Natural killer cell treated with Interleukin-12 subunit alpha and Interleukin-12 subunit beta and Interleukin-15 and Interleukin-18, amount 100 ng/mL, for 72 hours (primary cell): ENCODE measurements around the gene FAM24B. TPM values are rescaled to one million over a fixed set of nuclear protein-coding genes. Genes with fewer than 3 reads are reported as not detected.
A peak's percentile ranks its signal among the peaks of the same experiment; 100 is the strongest.
"Not testable (repeated sequence)": the region's sequence is repeated elsewhere in the genome, so short reads cannot be mapped to it uniquely, and the experiment has no call there.

Experiments
- ATAC-seq, 2 donors: fragments of 150-1000 bp; cut with Tn5 transposase in 1 of 2; sonication (Bioruptor Pico), chemical (Tn5 transposase) in 1 of 2; 2 replicates each; pipeline ENCODE4 v1.10.0; 2021
- DNase-seq: peaks from one replicate; pipeline ENCODE4 v3.0.0; 2022; ENCODE audit warnings: low spot score
- H3K27ac Mint-ChIP-seq, 2 donors: 1 replicate in 1 of 2; 2 replicates in 1 of 2; pipeline ENCODE4 v1.8.0; 2022; ENCODE audit warnings: mixed read lengths in 2 of 2, mild to moderate bottlenecking in 1 of 2, moderate library complexity in 1 of 2
- H3K27me3 Mint-ChIP-seq, 2 donors: 1 replicate in 1 of 2; 2 replicates in 1 of 2; pipeline ENCODE4 v1.8.0; 2022; ENCODE audit warnings: mixed read lengths in 2 of 2
- H3K36me3 Mint-ChIP-seq: one replicate; pipeline ENCODE4 v1.8.0; 2022; ENCODE audit warnings: mixed read lengths
- H3K4me1 Mint-ChIP-seq, 2 donors: 1 replicate in 1 of 2; 2 replicates in 1 of 2; pipeline ENCODE4 v1.8.0; 2022; ENCODE audit warnings: low read depth in 2 of 2, mixed read lengths in 2 of 2, mild to moderate bottlenecking in 1 of 2
- H3K4me3 Mint-ChIP-seq: one replicate; pipeline ENCODE4 v1.8.0; 2022; ENCODE audit warnings: mixed read lengths
- H3K9me3 Mint-ChIP-seq: 2 replicates; pipeline ENCODE4 v1.8.0; 2022; ENCODE audit warnings: mixed read lengths
- total RNA-seq, 2 donors: library from RNA; stranded (reverse); gene quantifications; one replicate each; pipeline ENCODE4 v1.2.3, GENCODE V29; 2022

FAM24B gene
- total RNA-seq, result 10 to 100 TPM in 1 of 2 donors, 1 to 10 TPM in 1; 3.0 to 19.7 TPM

GRCh38 chr10:122879339-122880273 is at the start of gene FAM24B:
Gene FAM24B (minus strand): TSS chr10:122879581. CDS start chr10:122850515, 29,066 bp downstream.
- Mint-ChIP-seq H3K4me3 (peak within 1 kb of the TSS; percentile 92), H3K27ac (peak within 1 kb of the TSS; percentile 90 to 95), H3K9me3 (no peaks in the 10 kb centered on the region), H3K27me3 (no peaks in the 10 kb centered on the region), H3K4me1 (peaks cover 32 to 52% of the 10 kb centered on the region in 2 donors), H3K36me3 (peaks cover 7% of the 10 kb centered on the region)
- DNase-seq (peak; percentile 95), ATAC-seq (peak; percentile 89 to 93)

- Mint-ChIP-seq H3K4me1 (no peaks in the 10 kb centered on the region), H3K4me3 (no peak overlapping the region), H3K9me3 (peaks cover 4% of the 10 kb centered on the region), H3K27ac (no peak overlapping the region), H3K27me3 (peaks cover 0 to 17% of the 10 kb centered on the region in 2 donors), H3K36me3 (peaks cover 4% of the 10 kb centered on the region)
- ATAC-seq (peak in 1 of 2 donors; percentile 20), DNase-seq (no peak)
Observed at GRCh38 chr10:122915700-122916099, 36.3 kb upstream of the FAM24B start.

- Mint-ChIP-seq H3K27me3 (peaks cover 10 to 20% of the 10 kb centered on the region in 2 donors), H3K9me3 (no peaks in the 10 kb centered on the region), H3K4me1 (no peaks in the 10 kb centered on the region), H3K4me3 (no peak overlapping the region), H3K36me3 (no peaks in the 10 kb centered on the region), H3K27ac (no peak overlapping the region)
- ATAC-seq (peak in 1 of 2 donors; percentile 62), DNase-seq (no peak)
Observed at GRCh38 chr10:122911889-122912484, 32.6 kb upstream of the FAM24B start.

DNA sequence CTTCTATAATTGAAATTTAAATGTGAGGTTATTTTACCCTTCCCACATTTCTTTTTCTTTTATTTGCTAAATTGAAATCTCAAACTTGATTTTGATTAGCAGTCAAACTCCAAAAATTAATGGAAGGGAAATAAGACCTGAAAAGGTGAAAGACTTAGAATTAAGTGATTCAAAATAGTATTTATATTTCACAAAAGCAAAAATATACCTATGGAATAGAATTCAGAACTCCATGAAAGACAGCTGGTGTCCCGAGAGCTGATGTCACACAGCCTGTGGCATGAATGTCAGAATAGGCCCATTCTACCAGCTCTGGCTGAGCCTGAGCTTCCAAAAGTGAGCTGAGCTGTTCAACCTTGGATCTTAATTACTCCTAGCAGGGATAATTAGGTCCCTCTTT is 30.9 kb upstream of the FAM24B start, which contains the start of gene FAM24A:
TSS of gene FAM24A (plus strand) at position 301 of the 400 bp plus-strand sequence. CDS start 1,025 bp downstream, outside the sequence.
- no peak for DNase-seq
- H3K9me3 Mint-ChIP-seq, result no peaks in the 10 kb centered on the region
- ATAC-seq, result no peak
- H3K4me3 Mint-ChIP-seq, result no peak within 1 kb of the TSS
- no peak within 1 kb of the TSS for H3K27ac Mint-ChIP-seq
- H3K36me3 Mint-ChIP-seq, result no peaks in the 10 kb centered on the region
- no peaks in the 10 kb centered on the region for H3K4me1 Mint-ChIP-seq
- H3K27me3 Mint-ChIP-seq, result peaks cover 18% of the 10 kb centered on the region in 2 donors

- H3K4me1 Mint-ChIP-seq, H3K9me3 Mint-ChIP-seq, H3K27ac Mint-ChIP-seq, DNase-seq, ATAC-seq, H3K4me3 Mint-ChIP-seq: not testable (repeated sequence)
- peaks cover 27 to 60% of the 10 kb centered on the region in 2 donors for H3K27me3 Mint-ChIP-seq
- H3K36me3 Mint-ChIP-seq, result peaks cover 15% of the 10 kb centered on the region
Observed at GRCh38 chr10:122903861-122904260, 24.5 kb upstream of the FAM24B start.

DNA sequence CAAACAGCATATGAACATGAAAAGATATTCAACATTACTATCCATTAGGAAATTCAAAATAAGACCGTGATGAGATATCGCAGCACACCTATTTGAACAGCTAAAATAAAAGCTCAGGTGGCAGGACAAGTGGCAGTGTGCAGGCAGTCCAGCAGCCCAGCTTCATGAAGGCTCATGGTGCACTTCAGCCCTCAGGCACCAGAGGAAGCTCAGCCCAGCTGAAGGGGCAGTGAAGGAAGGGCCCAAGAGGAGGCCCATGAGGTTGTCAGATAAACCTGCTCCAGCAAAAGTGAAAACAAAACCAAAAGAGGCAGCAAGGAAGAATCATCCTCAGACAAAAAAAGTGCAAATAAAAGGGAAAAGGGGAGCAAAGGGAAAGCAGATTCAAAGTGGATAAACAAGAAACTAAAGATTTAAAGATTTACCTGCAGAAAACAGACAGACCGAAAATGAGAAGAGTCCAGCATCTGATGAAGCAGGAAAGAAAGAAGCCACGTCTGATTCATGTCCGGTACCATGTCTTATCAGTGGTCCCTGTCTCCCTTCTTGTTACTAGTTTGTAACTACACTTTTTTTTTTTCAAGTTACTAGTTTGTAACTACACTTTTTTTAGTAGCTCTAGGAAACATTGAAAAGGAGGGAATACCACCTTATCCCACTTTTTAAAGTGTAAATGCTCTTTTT is 15.0 kb upstream of the FAM24B start:
- H3K36me3 Mint-ChIP-seq, result no peaks in the 10 kb centered on the region
- H3K27me3 Mint-ChIP-seq, result peaks cover 5 to 13% of the 10 kb centered on the region in 2 donors
- DNase-seq (no peak), ATAC-seq (no peak)
- H3K9me3 Mint-ChIP-seq, result no peaks in the 10 kb centered on the region
- H3K4me3 Mint-ChIP-seq, result peak overlapping the region; percentile 26
- H3K4me1 Mint-ChIP-seq, result peaks cover 4 to 5% of the 10 kb centered on the region in 2 donors
- no peak overlapping the region for H3K27ac Mint-ChIP-seq

GRCh38 chr10:122884166-122884565 is 4.8 kb upstream of the FAM24B start:
- no peak for DNase-seq
- H3K27ac Mint-ChIP-seq, result no peak overlapping the region
- H3K36me3 Mint-ChIP-seq, result no peaks in the 10 kb centered on the region
- peaks cover 13% of the 10 kb centered on the region in 2 donors for H3K4me1 Mint-ChIP-seq
- H3K4me3 Mint-ChIP-seq, result no peak overlapping the region
- H3K9me3 Mint-ChIP-seq, result no peaks in the 10 kb centered on the region
- no peak for ATAC-seq
- no peaks in the 10 kb centered on the region for H3K27me3 Mint-ChIP-seq

GRCh38 chr10:122882766-122883165 is 3.4 kb upstream of the FAM24B start:
- no peak overlapping the region for H3K4me3 Mint-ChIP-seq
- peaks cover 26 to 27% of the 10 kb centered on the region in 2 donors for H3K4me1 Mint-ChIP-seq
- ATAC-seq (no peak), DNase-seq (no peak)
- H3K9me3 Mint-ChIP-seq, result no peaks in the 10 kb centered on the region
- H3K36me3 Mint-ChIP-seq, result no peaks in the 10 kb centered on the region
- no peak overlapping the region for H3K27ac Mint-ChIP-seq
- no peaks in the 10 kb centered on the region for H3K27me3 Mint-ChIP-seq

GRCh38 chr10:122878799-122879338 is 512 bp downstream of the FAM24B start:
- H3K36me3 Mint-ChIP-seq, result peaks cover 12% of the 10 kb centered on the region
- H3K27ac Mint-ChIP-seq, result peak overlapping the region; percentile 90 to 95
- DNase-seq (no peak), ATAC-seq (peak; percentile 17 to 61)
- H3K4me3 Mint-ChIP-seq, result peak overlapping the region; percentile 92
- no peaks in the 10 kb centered on the region for H3K9me3 Mint-ChIP-seq
- peaks cover 34 to 59% of the 10 kb centered on the region in 2 donors for H3K4me1 Mint-ChIP-seq
- H3K27me3 Mint-ChIP-seq, result no peaks in the 10 kb centered on the region

GRCh38 chr10:122877264-122877663 is 2.1 kb downstream of the FAM24B start:
- H3K9me3 Mint-ChIP-seq, result no peaks in the 10 kb centered on the region
- no peak for ATAC-seq
- no peaks in the 10 kb centered on the region for H3K27me3 Mint-ChIP-seq
- no peak overlapping the region for H3K27ac Mint-ChIP-seq
- peaks cover 12% of the 10 kb centered on the region for H3K36me3 Mint-ChIP-seq
- no peak for DNase-seq
- peaks cover 34 to 60% of the 10 kb centered on the region in 2 donors for H3K4me1 Mint-ChIP-seq
- H3K4me3 Mint-ChIP-seq, result peak overlapping the region; percentile 92

DNA sequence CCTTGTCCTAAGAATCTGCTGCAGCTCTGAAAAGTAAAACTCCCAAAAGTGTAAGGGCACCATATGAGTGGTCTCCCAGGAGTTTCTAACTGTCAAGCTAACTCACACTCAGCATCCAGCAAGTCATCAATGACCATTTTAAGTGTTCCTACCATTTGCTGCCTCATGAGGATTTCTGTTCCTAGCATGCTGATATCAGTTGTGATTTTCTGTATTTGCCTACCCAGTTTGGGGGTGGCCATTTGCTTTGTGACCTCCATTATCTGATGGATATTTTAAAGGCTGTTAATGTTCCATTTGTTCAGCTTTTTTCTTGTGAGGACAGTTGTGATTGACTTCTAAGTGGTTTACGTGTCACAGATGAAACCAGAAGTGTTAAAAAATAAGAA is 2.9 kb downstream of the FAM24B start:
- Mint-ChIP-seq H3K27me3 (no peaks in the 10 kb centered on the region), H3K4me1 (peaks cover 34 to 60% of the 10 kb centered on the region in 2 donors), H3K27ac (no peak overlapping the region), H3K9me3 (no peaks in the 10 kb centered on the region), H3K36me3 (peaks cover 12% of the 10 kb centered on the region), H3K4me3 (no peak overlapping the region)
- ATAC-seq, result no peak
- no peak for DNase-seq

DNA sequence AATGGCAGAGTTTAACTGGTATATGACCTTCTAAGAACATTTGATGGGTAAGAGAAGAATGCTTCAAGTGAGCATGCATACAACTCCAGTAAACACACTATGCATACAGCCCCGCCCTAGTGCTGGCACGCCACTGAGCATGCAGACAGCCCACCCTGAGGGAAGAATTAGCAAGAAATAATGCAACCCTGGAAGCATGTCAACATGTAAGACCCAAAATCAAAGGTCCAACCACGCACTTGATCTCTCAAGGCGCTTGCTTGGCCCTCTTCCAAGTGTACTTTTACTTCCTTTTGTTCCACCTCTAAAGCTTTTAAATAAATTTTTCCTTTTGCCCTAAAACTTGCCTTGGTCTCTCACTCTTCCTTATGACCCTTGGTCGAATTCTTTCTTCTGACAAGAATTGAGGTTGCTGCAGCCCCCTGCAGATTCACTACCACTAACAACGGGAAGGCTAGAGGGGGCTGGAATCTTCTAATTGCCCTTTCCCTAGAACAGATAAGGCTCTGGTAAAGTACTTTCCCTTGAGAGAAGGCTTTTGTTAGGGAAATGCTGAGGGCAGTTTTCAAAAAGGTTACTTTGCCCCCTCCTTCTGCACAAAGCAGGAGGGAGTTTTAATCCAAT is 3.4 kb downstream of the FAM24B start:
- H3K27me3 Mint-ChIP-seq, result no peaks in the 10 kb centered on the region
- no peak overlapping the region for H3K27ac Mint-ChIP-seq
- peaks cover 12% of the 10 kb centered on the region for H3K36me3 Mint-ChIP-seq
- no peak overlapping the region for H3K4me3 Mint-ChIP-seq
- H3K9me3 Mint-ChIP-seq, result no peaks in the 10 kb centered on the region
- peaks cover 34 to 60% of the 10 kb centered on the region in 2 donors for H3K4me1 Mint-ChIP-seq
- ATAC-seq, result no peak
- DNase-seq, result no peak

GRCh38 chr10:122871947-122872346 is 7.4 kb downstream of the FAM24B start:
- not testable (repeated sequence) for H3K4me3 Mint-ChIP-seq, H3K27ac Mint-ChIP-seq, H3K9me3 Mint-ChIP-seq, ATAC-seq, DNase-seq, H3K27me3 Mint-ChIP-seq
- H3K4me1 Mint-ChIP-seq, result peaks cover 17 to 48% of the 10 kb centered on the region in 2 donors
- peaks cover 27% of the 10 kb centered on the region for H3K36me3 Mint-ChIP-seq
